GM04504 (cell line): ENCODE measurements around the gene KLK10.
"Not testable (repeated sequence)": the region's sequence is repeated elsewhere in the genome, so short reads cannot be mapped to it uniquely, and the experiment has no call there.

Source experiments
- DNase-seq: peaks from one replicate; pipeline ENCODE4 v3.0.0-alpha.2; 2012; ENCODE audit warnings: low read depth

The KLK10 gene

GRCh38 chr19:51001515-51001914 is 18.0 kb downstream of the KLK10 start, which contains the start of gene KLK8:
Gene KLK8 (minus strand): TSS chr19:51001604. CDS start chr19:51001167, 437 bp downstream.
- no peak for DNase-seq

GRCh38 chr19:51000981-51001380 is 18.5 kb downstream of the KLK10 start:
- DNase-seq, result no peak

GRCh38 chr19:51000426-51000825 is 19.1 kb downstream of the KLK10 start:
- DNase-seq, result no peak

- no peak for DNase-seq
These were observed 20.8 kb downstream of the KLK10 start for GRCh38 chr19:50998686-50999085.

GRCh38 chr19:50998061-50998460 is 21.4 kb downstream of the KLK10 start:
- no peak for DNase-seq

GRCh38 chr19:50994129-50994528 is 25.4 kb downstream of the KLK10 start:
- DNase-seq, result no peak

GRCh38 chr19:50992666-50993035 is 26.9 kb downstream of the KLK10 start:
- no peak for DNase-seq

- not testable (repeated sequence) for DNase-seq
These were observed 35.1 kb downstream of the KLK10 start for GRCh38 chr19:50984416-50984815.

GRCh38 chr19:50983625-50984292 is 35.8 kb downstream of the KLK10 start, which contains the start of gene KLK7:
Gene KLK7 (minus strand): TSS chr19:50983917. CDS start chr19:50982399, 1,518 bp downstream.
- no peak for DNase-seq

GRCh38 chr19:50982186-50982585 is 37.3 kb downstream of the KLK10 start:
- DNase-seq, result no peak

GRCh38 chr19:50981587-50982146 is 37.8 kb downstream of the KLK10 start:
- DNase-seq, result no peak

GRCh38 chr19:50980208-50980607 is 39.3 kb downstream of the KLK10 start:
- no peak for DNase-seq

GRCh38 chr19:50979758-50980157 is 39.8 kb downstream of the KLK10 start:
- no peak for DNase-seq

- no peak for DNase-seq
These were observed 40.6 kb downstream of the KLK10 start for GRCh38 chr19:50978772-50979390.

- no peak for DNase-seq
These were observed 41.9 kb downstream of the KLK10 start for GRCh38 chr19:50977626-50978025.

- DNase-seq, result no peak
These were observed 43.7 kb downstream of the KLK10 start for GRCh38 chr19:50975766-50976165.

- no peak for DNase-seq
These were observed 44.6 kb downstream of the KLK10 start for GRCh38 chr19:50974702-50975556.

- no peak for DNase-seq
These were observed 46.6 kb downstream of the KLK10 start for GRCh38 chr19:50972795-50973376.

GRCh38 chr19:50969810-50970209 is 49.7 kb downstream of the KLK10 start:
- not testable (repeated sequence) for DNase-seq

- DNase-seq, result no peak
These were observed 50.1 kb downstream of the KLK10 start, which contains the start of gene KLK6 for GRCh38 chr19:50969413-50969760. Gene KLK6 (minus strand): TSS chr19:50969591. CDS start chr19:50968104, 1,487 bp downstream.

GRCh38 chr19:50968716-50969412 is 50.6 kb downstream of the KLK10 start:
- no peak for DNase-seq
